ENCODE measurements around the gene TACO1.

TACO1 gene

GRCh38 chr17:63600569-63601438, at the start of gene TACO1:
Gene TACO1, plus strand, starts transcription at chr17:63600895. Its CDS starts 189 bp downstream, at chr17:63601084.
- TF ChIP-seq GATA1 (IDR thresholded peaks at IDR 0.05; ENCODE audit: low read depth, low read length): no peak
- TF ChIP-seq POLR2A (IDR thresholded peaks at IDR 0.05; ENCODE audit: low read length): peak; percentile 82

GRCh38 chr17:63552211-63552610, 48.5 kb upstream of the TACO1 start:
- TF ChIP-seq POLR2A (IDR thresholded peaks at IDR 0.05; ENCODE audit: low read length) (no peak), GATA1 (IDR thresholded peaks at IDR 0.05; ENCODE audit: low read depth, low read length) (no peak)

More at GRCh38 chr17:63600569-63601438, at the start of gene TACO1:
- peak; percentile 91 to 92 for DNase-seq

GRCh38 chr17:63555500-63556156, 45.1 kb upstream of the TACO1 start:
- DNase-seq: no peak
- no peak for TF ChIP-seq POLR2A (IDR thresholded peaks at IDR 0.05; ENCODE audit: low read length)
- no peak for TF ChIP-seq GATA1 (IDR thresholded peaks at IDR 0.05; ENCODE audit: low read depth, low read length)

More at GRCh38 chr17:63552211-63552610, 48.5 kb upstream of the TACO1 start:
- DNase-seq: peak in 1 of 2 experiments; percentile 37

GRCh38 chr17:63557416-63557815, 43.3 kb upstream of the TACO1 start:
- DNase-seq: no peak
- TF ChIP-seq GATA1 (IDR thresholded peaks at IDR 0.05; ENCODE audit: low read depth, low read length) (no peak), POLR2A (IDR thresholded peaks at IDR 0.05; ENCODE audit: low read length) (no peak)

GRCh38 chr17:63558441-63558840, 42.3 kb upstream of the TACO1 start:
- DNase-seq: no peak
- no peak for TF ChIP-seq GATA1 (IDR thresholded peaks at IDR 0.05; ENCODE audit: low read depth, low read length)
- TF ChIP-seq POLR2A (IDR thresholded peaks at IDR 0.05; ENCODE audit: low read length): no peak

GRCh38 chr17:63561819-63562218, 38.9 kb upstream of the TACO1 start:
- TF ChIP-seq GATA1 (IDR thresholded peaks at IDR 0.05; ENCODE audit: low read depth, low read length): no peak
- TF ChIP-seq POLR2A (IDR thresholded peaks at IDR 0.05; ENCODE audit: low read length): no peak
- no peak for DNase-seq

GRCh38 chr17:63563339-63563738, 37.4 kb upstream of the TACO1 start:
- no peak for DNase-seq
- TF ChIP-seq GATA1 (IDR thresholded peaks at IDR 0.05; ENCODE audit: low read depth, low read length): no peak
- no peak for TF ChIP-seq POLR2A (IDR thresholded peaks at IDR 0.05; ENCODE audit: low read length)

- TF ChIP-seq GATA1 (IDR thresholded peaks at IDR 0.05; ENCODE audit: low read depth, low read length) (no peak), POLR2A (IDR thresholded peaks at IDR 0.05; ENCODE audit: low read length) (no peak)
- DNase-seq: no peak
Measured at GRCh38 chr17:63564562-63564961, 36.1 kb upstream of the TACO1 start.

GRCh38 chr17:63567229-63567628, 33.5 kb upstream of the TACO1 start:
- no peak for DNase-seq
- no peak for TF ChIP-seq GATA1 (IDR thresholded peaks at IDR 0.05; ENCODE audit: low read depth, low read length)
- TF ChIP-seq POLR2A (IDR thresholded peaks at IDR 0.05; ENCODE audit: low read length): no peak

- no peak for DNase-seq
Measured at GRCh38 chr17:63568563-63568962, 32.1 kb upstream of the TACO1 start.

GRCh38 chr17:63571632-63572310, 28.9 kb upstream of the TACO1 start:
- DNase-seq: peak; percentile 64 to 76
- TF ChIP-seq GATA1 (IDR thresholded peaks at IDR 0.05; ENCODE audit: low read depth, low read length) (no peak), POLR2A (IDR thresholded peaks at IDR 0.05; ENCODE audit: low read length) (no peak)

More at GRCh38 chr17:63568563-63568962, 32.1 kb upstream of the TACO1 start:
- TF ChIP-seq GATA1 (IDR thresholded peaks at IDR 0.05; ENCODE audit: low read depth, low read length) (no peak), POLR2A (IDR thresholded peaks at IDR 0.05; ENCODE audit: low read length) (no peak)

GRCh38 chr17:63573634-63574033, 27.1 kb upstream of the TACO1 start:
- no peak for DNase-seq
- TF ChIP-seq GATA1 (IDR thresholded peaks at IDR 0.05; ENCODE audit: low read depth, low read length): no peak
- TF ChIP-seq POLR2A (IDR thresholded peaks at IDR 0.05; ENCODE audit: low read length): no peak

- no peak for TF ChIP-seq POLR2A (IDR thresholded peaks at IDR 0.05; ENCODE audit: low read length)
- TF ChIP-seq GATA1 (IDR thresholded peaks at IDR 0.05; ENCODE audit: low read depth, low read length): no peak
- DNase-seq: no peak
Measured at GRCh38 chr17:63578027-63578768, 22.5 kb upstream of the TACO1 start.

All from erythroblast (primary cell).